Measurements from ENCODE around the gene LST1.

The LST1 gene

GRCh38 chr6:31569861-31570536, 16.1 kb upstream of the LST1 start:
- Histone ChIP-seq H3K4me1 (ENCODE audit: control insufficient read depth, insufficient read depth, low read length) (peaks cover under 1% of the 10 kb centered on the region), H3K4me3 (ENCODE audit: low read length) (no peak overlapping the region), H3K9ac (ENCODE audit: low read length) (no peak overlapping the region), H3K27ac (ENCODE audit: low read depth, low read length) (no peak overlapping the region), H3K27me3 (ENCODE audit: control insufficient read depth, insufficient read depth, low read length) (no peaks in the 10 kb centered on the region), H3K36me3 (ENCODE audit: control insufficient read depth, insufficient read depth, low read length) (no peaks in the 10 kb centered on the region)

- Histone ChIP-seq H3K27me3 (ENCODE audit: control insufficient read depth, insufficient read depth, low read length) (no peaks in the 10 kb centered on the region), H3K9ac (ENCODE audit: low read length) (no peak within 1 kb of the TSS), H3K27ac (ENCODE audit: low read depth, low read length) (no peak within 1 kb of the TSS), H3K4me3 (ENCODE audit: low read length) (peak within 1 kb of the TSS; percentile 46), H3K4me1 (ENCODE audit: control insufficient read depth, insufficient read depth, low read length) (peaks cover 3% of the 10 kb centered on the region), H3K36me3 (ENCODE audit: control insufficient read depth, insufficient read depth, low read length) (no peaks in the 10 kb centered on the region)
Measured at GRCh38 chr6:31572041-31572911, 13.8 kb upstream of the LST1 start, which contains the start of gene LTA. TSS of gene LTA (plus strand) at chr6:31572289. CDS start at chr6:31572743, 454 bp downstream.

- no peak overlapping the region for H3K27ac ChIP-seq (ENCODE audit: low read depth, low read length)
- H3K4me1 ChIP-seq (ENCODE audit: control insufficient read depth, insufficient read depth, low read length): peaks cover 3% of the 10 kb centered on the region
- no peak overlapping the region for H3K4me3 ChIP-seq (ENCODE audit: low read length)
- no peak overlapping the region for H3K9ac ChIP-seq (ENCODE audit: low read length)
- no peaks in the 10 kb centered on the region for H3K36me3 ChIP-seq (ENCODE audit: control insufficient read depth, insufficient read depth, low read length)
- H3K27me3 ChIP-seq (ENCODE audit: control insufficient read depth, insufficient read depth, low read length): no peaks in the 10 kb centered on the region
Measured at GRCh38 chr6:31573239-31574105, 12.6 kb upstream of the LST1 start.

GRCh38 chr6:31574106-31575061, 11.7 kb upstream of the LST1 start:
- H3K4me3 ChIP-seq (ENCODE audit: low read length): no peak overlapping the region
- H3K27me3 ChIP-seq (ENCODE audit: control insufficient read depth, insufficient read depth, low read length): no peaks in the 10 kb centered on the region
- peaks cover 3% of the 10 kb centered on the region for H3K4me1 ChIP-seq (ENCODE audit: control insufficient read depth, insufficient read depth, low read length)
- H3K36me3 ChIP-seq (ENCODE audit: control insufficient read depth, insufficient read depth, low read length): no peaks in the 10 kb centered on the region
- H3K27ac ChIP-seq (ENCODE audit: low read depth, low read length): peak overlapping the region; percentile 70
- H3K9ac ChIP-seq (ENCODE audit: low read length): no peak overlapping the region

GRCh38 chr6:31575335-31575901, 10.7 kb upstream of the LST1 start, which contains the start of gene TNF:
TSS of gene TNF (plus strand) at chr6:31575565. CDS start at chr6:31575742, 177 bp downstream.
- Histone ChIP-seq H3K27ac (ENCODE audit: low read depth, low read length) (peak within 1 kb of the TSS; percentile 70), H3K9ac (ENCODE audit: low read length) (peak within 1 kb of the TSS; percentile 45), H3K4me1 (ENCODE audit: control insufficient read depth, insufficient read depth, low read length) (peaks cover 3% of the 10 kb centered on the region), H3K4me3 (ENCODE audit: low read length) (peak within 1 kb of the TSS; percentile 65), H3K36me3 (ENCODE audit: control insufficient read depth, insufficient read depth, low read length) (no peaks in the 10 kb centered on the region), H3K27me3 (ENCODE audit: control insufficient read depth, insufficient read depth, low read length) (no peaks in the 10 kb centered on the region)

DNA sequence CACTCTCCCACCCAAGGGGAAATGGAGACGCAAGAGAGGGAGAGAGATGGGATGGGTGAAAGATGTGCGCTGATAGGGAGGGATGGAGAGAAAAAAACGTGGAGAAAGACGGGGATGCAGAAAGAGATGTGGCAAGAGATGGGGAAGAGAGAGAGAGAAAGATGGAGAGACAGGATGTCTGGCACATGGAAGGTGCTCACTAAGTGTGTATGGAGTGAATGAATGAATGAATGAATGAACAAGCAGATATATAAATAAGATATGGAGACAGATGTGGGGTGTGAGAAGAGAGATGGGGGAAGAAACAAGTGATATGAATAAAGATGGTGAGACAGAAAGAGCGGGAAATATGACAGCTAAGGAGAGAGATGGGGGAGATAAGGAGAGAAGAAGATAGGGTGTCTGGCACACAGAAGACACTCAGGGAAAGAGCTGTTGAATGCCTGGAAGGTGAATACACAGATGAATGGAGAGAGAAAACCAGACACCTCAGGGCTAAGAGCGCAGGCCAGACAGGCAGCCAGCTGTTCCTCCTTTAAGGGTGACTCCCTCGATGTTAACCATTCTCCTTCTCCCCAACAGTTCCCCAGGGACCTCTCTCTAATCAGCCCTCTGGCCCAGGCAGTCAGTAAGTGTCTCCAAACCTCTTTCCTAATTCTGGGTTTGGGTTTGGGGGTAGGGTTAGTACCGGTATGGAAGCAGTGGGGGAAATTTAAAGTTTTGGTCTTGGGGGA, 10.0 kb upstream of the LST1 start:
- peaks cover 3% of the 10 kb centered on the region for H3K4me1 ChIP-seq (ENCODE audit: control insufficient read depth, insufficient read depth, low read length)

DNA sequence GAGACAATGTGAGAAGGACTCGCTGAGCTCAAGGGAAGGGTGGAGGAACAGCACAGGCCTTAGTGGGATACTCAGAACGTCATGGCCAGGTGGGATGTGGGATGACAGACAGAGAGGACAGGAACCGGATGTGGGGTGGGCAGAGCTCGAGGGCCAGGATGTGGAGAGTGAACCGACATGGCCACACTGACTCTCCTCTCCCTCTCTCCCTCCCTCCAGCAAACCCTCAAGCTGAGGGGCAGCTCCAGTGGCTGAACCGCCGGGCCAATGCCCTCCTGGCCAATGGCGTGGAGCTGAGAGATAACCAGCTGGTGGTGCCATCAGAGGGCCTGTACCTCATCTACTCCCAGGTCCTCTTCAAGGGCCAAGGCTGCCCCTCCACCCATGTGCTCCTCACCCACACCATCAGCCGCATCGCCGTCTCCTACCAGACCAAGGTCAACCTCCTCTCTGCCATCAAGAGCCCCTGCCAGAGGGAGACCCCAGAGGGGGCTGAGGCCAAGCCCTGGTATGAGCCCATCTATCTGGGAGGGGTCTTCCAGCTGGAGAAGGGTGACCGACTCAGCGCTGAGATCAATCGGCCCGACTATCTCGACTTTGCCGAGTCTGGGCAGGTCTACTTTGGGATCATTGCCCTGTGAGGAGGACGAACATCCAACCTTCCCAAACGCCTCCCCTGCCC, 9.0 kb upstream of the LST1 start:
- Histone ChIP-seq H3K9ac (ENCODE audit: low read length) (no peak overlapping the region), H3K27ac (ENCODE audit: low read depth, low read length) (no peak overlapping the region), H3K4me3 (ENCODE audit: low read length) (peak overlapping the region; percentile 65)

More for the DNA sequence above, 10.0 kb upstream of the LST1 start:
- Histone ChIP-seq H3K27me3 (ENCODE audit: control insufficient read depth, insufficient read depth, low read length) (no peaks in the 10 kb centered on the region), H3K36me3 (ENCODE audit: control insufficient read depth, insufficient read depth, low read length) (no peaks in the 10 kb centered on the region), H3K4me3 (ENCODE audit: low read length) (peak overlapping the region; percentile 65), H3K9ac (ENCODE audit: low read length) (peak overlapping the region; percentile 45), H3K27ac (ENCODE audit: low read depth, low read length) (peak overlapping the region; percentile 70)

DNA sequence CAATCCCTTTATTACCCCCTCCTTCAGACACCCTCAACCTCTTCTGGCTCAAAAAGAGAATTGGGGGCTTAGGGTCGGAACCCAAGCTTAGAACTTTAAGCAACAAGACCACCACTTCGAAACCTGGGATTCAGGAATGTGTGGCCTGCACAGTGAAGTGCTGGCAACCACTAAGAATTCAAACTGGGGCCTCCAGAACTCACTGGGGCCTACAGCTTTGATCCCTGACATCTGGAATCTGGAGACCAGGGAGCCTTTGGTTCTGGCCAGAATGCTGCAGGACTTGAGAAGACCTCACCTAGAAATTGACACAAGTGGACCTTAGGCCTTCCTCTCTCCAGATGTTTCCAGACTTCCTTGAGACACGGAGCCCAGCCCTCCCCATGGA, 8.5 kb upstream of the LST1 start:
- Histone ChIP-seq H3K27ac (ENCODE audit: low read depth, low read length) (no peak overlapping the region), H3K4me1 (ENCODE audit: control insufficient read depth, insufficient read depth, low read length) (peaks cover 3% of the 10 kb centered on the region), H3K36me3 (ENCODE audit: control insufficient read depth, insufficient read depth, low read length) (no peaks in the 10 kb centered on the region), H3K4me3 (ENCODE audit: low read length) (no peak overlapping the region), H3K27me3 (ENCODE audit: control insufficient read depth, insufficient read depth, low read length) (no peaks in the 10 kb centered on the region), H3K9ac (ENCODE audit: low read length) (no peak overlapping the region)

More for the DNA sequence above, 9.0 kb upstream of the LST1 start:
- no peaks in the 10 kb centered on the region for H3K27me3 ChIP-seq (ENCODE audit: control insufficient read depth, insufficient read depth, low read length)
- no peaks in the 10 kb centered on the region for H3K36me3 ChIP-seq (ENCODE audit: control insufficient read depth, insufficient read depth, low read length)
- H3K4me1 ChIP-seq (ENCODE audit: control insufficient read depth, insufficient read depth, low read length): peaks cover 3% of the 10 kb centered on the region

DNA sequence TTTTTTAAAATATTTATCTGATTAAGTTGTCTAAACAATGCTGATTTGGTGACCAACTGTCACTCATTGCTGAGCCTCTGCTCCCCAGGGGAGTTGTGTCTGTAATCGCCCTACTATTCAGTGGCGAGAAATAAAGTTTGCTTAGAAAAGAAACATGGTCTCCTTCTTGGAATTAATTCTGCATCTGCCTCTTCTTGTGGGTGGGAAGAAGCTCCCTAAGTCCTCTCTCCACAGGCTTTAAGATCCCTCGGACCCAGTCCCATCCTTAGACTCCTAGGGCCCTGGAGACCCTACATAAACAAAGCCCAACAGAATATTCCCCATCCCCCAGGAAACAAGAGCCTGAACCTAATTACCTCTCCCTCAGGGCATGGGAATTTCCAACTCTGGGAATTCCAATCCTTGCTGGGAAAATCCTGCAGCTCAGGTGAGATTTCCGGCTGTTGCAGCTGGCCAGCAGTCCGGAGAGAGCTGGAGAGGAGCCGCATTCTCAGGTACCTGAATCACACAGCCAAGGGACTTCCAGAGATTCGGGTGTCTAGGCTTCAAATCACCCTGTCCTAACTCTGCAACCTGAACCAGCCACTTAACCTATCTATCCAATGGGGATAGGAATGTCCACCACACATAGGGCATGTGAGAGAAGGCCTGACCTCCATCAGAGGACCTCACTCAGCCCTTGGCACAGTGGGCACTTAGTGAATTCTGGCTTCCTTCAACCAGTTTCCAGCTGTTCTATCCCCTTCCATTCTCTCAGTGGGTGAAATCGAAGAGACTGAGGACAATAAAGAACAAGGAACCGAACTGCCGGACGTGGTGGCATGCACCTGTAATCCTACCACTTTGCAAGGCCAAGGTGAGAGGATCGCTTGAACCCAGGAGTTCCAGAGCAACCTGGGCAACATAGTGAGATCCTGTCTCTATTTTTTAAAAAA, 7.6 kb upstream of the LST1 start:
- Histone ChIP-seq H3K27ac (ENCODE audit: low read depth, low read length) (no peak overlapping the region), H3K9ac (ENCODE audit: low read length) (no peak overlapping the region), H3K27me3 (ENCODE audit: control insufficient read depth, insufficient read depth, low read length) (no peaks in the 10 kb centered on the region), H3K4me1 (ENCODE audit: control insufficient read depth, insufficient read depth, low read length) (peaks cover 3% of the 10 kb centered on the region), H3K36me3 (ENCODE audit: control insufficient read depth, insufficient read depth, low read length) (no peaks in the 10 kb centered on the region), H3K4me3 (ENCODE audit: low read length) (no peak overlapping the region)

Measured in rectal smooth muscle tissue (tissue), 1 donor.